Endodermal cell (in vitro differentiated cells): ENCODE data around the gene TPMT. TPM values are rescaled to one million over a fixed set of nuclear protein-coding genes. Genes with fewer than 3 reads are reported as not detected.

Experiments
- DNase-seq: peaks from one replicate; pipeline ENCODE4 v3.0.0-alpha.2; 2017
- H3K27ac ChIP-seq: 2 replicates; pipeline ENCODE4 v1.5.1; 2013; ENCODE audit warnings: mild to moderate bottlenecking, low read depth, low read length, moderate library complexity
- H3K27me3 ChIP-seq: 2 replicates; pipeline ENCODE4 v1.6.1; 2013; ENCODE audit warnings: mild to moderate bottlenecking, low read length, moderate library complexity; ENCODE audit not compliant: insufficient read depth, control insufficient read depth, poor library complexity, severe bottlenecking
- H3K36me3 ChIP-seq: 2 replicates; pipeline ENCODE4 v1.7.0; 2013; ENCODE audit warnings: mild to moderate bottlenecking, low read length, moderate library complexity; ENCODE audit not compliant: control insufficient read depth, insufficient read depth
- H3K4me1 ChIP-seq: one replicate; pipeline ENCODE4 v1.7.0; 2013; ENCODE audit warnings: low read length; ENCODE audit not compliant: control insufficient read depth, insufficient read depth
- H3K4me3 ChIP-seq: 2 replicates; pipeline ENCODE4 v1.5.1; 2013; ENCODE audit warnings: mild to moderate bottlenecking, low read length, moderate library complexity
- H3K9ac ChIP-seq: 2 replicates; pipeline ENCODE4 v1.6.1; 2013; ENCODE audit warnings: mild to moderate bottlenecking, low read length, moderate library complexity; ENCODE audit not compliant: poor library complexity, severe bottlenecking; ENCODE audit errors: extremely low read depth
- H3K9me3 ChIP-seq: 2 replicates; pipeline ENCODE4 v1.6.1; 2013; ENCODE audit warnings: mild to moderate bottlenecking, low read length, moderate library complexity; ENCODE audit not compliant: control insufficient read depth
- H3K27ac Mint-ChIP-seq: 2 replicates; pipeline ENCODE4 v1.8.0; 2020; ENCODE audit warnings: mixed read lengths
- H3K27me3 Mint-ChIP-seq: 2 replicates; pipeline ENCODE4 v1.8.0; 2021; ENCODE audit warnings: mild to moderate bottlenecking, mixed read lengths; ENCODE audit not compliant: insufficient read depth
- H3K36me3 Mint-ChIP-seq: 2 replicates; pipeline ENCODE4 v1.8.0; 2020; ENCODE audit warnings: low read depth, mixed read lengths
- H3K4me1 Mint-ChIP-seq: 2 replicates; pipeline ENCODE4 v1.8.0; 2020; ENCODE audit warnings: mixed read lengths
- H3K4me3 Mint-ChIP-seq: 2 replicates; pipeline ENCODE4 v1.8.0; 2020; ENCODE audit warnings: mild to moderate bottlenecking, moderate library complexity, mixed read lengths
- H3K9me3 Mint-ChIP-seq: 2 replicates; pipeline ENCODE4 v1.8.0; 2020; ENCODE audit warnings: mild to moderate bottlenecking, mixed read lengths
- WGBS, 2 experiments: methylation state at CpG; one replicate each; pipeline versions ENCODE4 v1.1.5 to v1.1.7; 2013; ENCODE audit warnings: missing lambda C conversion rate in 2 of 2, mixed read lengths in 1 of 2; ENCODE audit not compliant: insufficient coverage in 1 of 2, insufficient read length in 1 of 2; 5-methylcytosine and 5-hydroxymethylcytosine counted together
- total RNA-seq, 2 donors: library from RNA; stranded (reverse); fragmentation: NEBNext Ultra II Directional in 1 of 2; extraction: Animal tissue kit (Norgen Biotek cat#: 25700) in 1 of 2; gene quantifications; 2 replicates in 1 of 2; 3 replicates in 1 of 2; pipeline ENCODE4 v1.2.1, GENCODE V29; 2021
- TF ChIP-seq, protein P1 (sequence below): fragments of 200-600 bp; sonication (generic); conservative IDR thresholded peaks from 2 replicates; pipeline ENCODE4 v1.5.0; 2021; ENCODE audit warnings: antibody characterized with exemption, mild to moderate bottlenecking

TPMT gene
- total RNA-seq, 2 donors from 2014 or later, result 14.0 to 15.8 TPM

DNA sequence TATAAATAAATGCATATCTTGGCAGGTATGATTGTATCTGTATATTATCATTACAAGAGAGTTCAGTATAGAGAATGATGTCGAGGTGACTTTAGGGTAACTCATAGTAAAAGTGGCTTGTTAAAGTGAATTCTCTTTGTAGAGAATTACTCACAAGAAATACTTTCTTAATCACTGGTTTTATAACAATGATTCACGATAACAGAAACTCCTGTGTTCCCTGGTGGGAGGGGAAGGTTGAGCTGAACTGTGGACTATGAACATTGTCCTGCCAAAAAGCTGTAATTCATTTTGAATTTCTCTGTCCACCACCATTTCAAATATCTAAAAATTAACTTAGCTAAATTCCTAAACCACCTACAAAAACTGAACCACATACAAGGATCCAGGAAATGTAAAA is 7.7 kb downstream of the TPMT start:
- peaks cover 6% of the 10 kb centered on the region for H3K4me1 Mint-ChIP-seq
- no peaks in the 10 kb centered on the region for H3K27me3 Mint-ChIP-seq
- Histone ChIP-seq H3K27me3 (no peaks in the 10 kb centered on the region), H3K36me3 (peaks cover 36% of the 10 kb centered on the region), H3K4me1 (no peaks in the 10 kb centered on the region), H3K27ac (no peak overlapping the region), H3K9ac (no peak overlapping the region), H3K9me3 (no peaks in the 10 kb centered on the region), H3K4me3 (no peak overlapping the region)
- H3K27ac Mint-ChIP-seq, result no peak overlapping the region
- TF ChIP-seq, protein P1, sequence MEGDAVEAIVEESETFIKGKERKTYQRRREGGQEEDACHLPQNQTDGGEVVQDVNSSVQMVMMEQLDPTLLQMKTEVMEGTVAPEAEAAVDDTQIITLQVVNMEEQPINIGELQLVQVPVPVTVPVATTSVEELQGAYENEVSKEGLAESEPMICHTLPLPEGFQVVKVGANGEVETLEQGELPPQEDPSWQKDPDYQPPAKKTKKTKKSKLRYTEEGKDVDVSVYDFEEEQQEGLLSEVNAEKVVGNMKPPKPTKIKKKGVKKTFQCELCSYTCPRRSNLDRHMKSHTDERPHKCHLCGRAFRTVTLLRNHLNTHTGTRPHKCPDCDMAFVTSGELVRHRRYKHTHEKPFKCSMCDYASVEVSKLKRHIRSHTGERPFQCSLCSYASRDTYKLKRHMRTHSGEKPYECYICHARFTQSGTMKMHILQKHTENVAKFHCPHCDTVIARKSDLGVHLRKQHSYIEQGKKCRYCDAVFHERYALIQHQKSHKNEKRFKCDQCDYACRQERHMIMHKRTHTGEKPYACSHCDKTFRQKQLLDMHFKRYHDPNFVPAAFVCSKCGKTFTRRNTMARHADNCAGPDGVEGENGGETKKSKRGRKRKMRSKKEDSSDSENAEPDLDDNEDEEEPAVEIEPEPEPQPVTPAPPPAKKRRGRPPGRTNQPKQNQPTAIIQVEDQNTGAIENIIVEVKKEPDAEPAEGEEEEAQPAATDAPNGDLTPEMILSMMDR, result no peak
- no peaks in the 10 kb centered on the region for H3K9me3 Mint-ChIP-seq
- H3K36me3 Mint-ChIP-seq, result peaks cover 39% of the 10 kb centered on the region
- no peak for DNase-seq
- H3K4me3 Mint-ChIP-seq, result no peak overlapping the region
- WGBS, 2 experiments, result 95% methylated on average over 2 of the region's 2 CpGs; no CpG with 5 or more reads in 1 of the 2 experiments

DNA sequence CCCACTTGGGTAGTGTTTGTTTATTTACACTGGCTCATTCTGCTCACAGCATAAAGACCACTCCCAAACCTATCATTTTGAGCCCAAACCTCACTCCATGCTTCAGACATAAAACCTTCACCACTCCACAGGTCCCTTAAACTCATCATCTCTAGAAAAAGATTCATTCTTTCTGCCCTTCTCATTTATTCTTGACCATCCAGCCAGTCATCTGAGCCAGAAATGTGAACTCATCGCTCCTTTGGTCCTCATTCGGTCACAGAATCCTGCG is 12.4 kb downstream of the TPMT start:
- no peak overlapping the region for H3K4me3 Mint-ChIP-seq
- no peaks in the 10 kb centered on the region for H3K9me3 Mint-ChIP-seq
- H3K36me3 ChIP-seq, result peaks cover 59% of the 10 kb centered on the region
- H3K4me3 ChIP-seq, result no peak overlapping the region
- peaks cover 60% of the 10 kb centered on the region for H3K36me3 Mint-ChIP-seq
- no peaks in the 10 kb centered on the region for H3K27me3 Mint-ChIP-seq
- H3K9ac ChIP-seq, result no peak overlapping the region
- TF ChIP-seq, protein P1, result no peak
- DNase-seq, result no peak
- H3K27me3 ChIP-seq, result no peaks in the 10 kb centered on the region
- H3K4me1 Mint-ChIP-seq, result peaks cover 7% of the 10 kb centered on the region
- no peaks in the 10 kb centered on the region for H3K4me1 ChIP-seq
- WGBS, 2 experiments, result 93 to 95% methylated on average over 3 of the region's 3 CpGs
- no peaks in the 10 kb centered on the region for H3K9me3 ChIP-seq
- no peak overlapping the region for H3K27ac ChIP-seq
- H3K27ac Mint-ChIP-seq, result no peak overlapping the region

DNA sequence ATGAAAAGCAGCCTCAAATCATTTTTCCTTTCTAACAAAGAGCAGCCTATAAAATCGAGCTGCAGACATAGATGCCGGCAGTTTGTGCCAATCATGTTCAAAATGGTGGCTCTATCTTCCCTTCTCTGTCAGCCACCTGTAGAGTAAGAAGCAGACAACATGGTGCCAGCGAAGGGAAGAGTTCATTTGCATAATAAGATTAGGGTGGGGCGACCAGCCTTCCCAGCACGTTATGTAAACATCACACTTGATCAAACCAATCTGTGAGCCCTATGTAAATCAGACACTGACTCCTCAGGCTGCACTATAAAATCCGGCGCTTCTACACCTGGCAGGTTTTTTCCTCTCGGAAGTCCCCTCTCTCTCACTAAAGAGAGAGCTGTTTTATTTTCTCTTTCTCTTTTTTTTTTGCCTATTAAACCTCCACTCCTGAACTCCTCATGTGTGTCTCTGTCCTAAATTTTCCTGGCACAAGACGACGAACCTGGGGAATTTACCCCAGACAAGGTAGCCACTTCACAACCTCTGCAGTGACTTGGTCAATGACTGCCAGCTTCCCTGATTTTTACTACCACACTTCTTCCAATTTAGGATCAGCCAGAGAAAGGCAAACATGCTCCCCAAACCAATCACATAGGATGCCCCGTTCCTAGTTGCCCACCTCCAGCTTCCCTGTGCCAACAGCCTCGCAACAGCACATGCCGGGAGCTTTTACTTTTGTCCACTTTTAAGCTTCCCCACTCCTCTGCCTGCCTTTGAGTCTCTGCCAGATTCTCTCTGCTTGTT is 12.9 kb downstream of the TPMT start:
- Histone ChIP-seq H3K4me3 (no peak overlapping the region), H3K9ac (no peak overlapping the region), H3K27me3 (no peaks in the 10 kb centered on the region), H3K9me3 (no peaks in the 10 kb centered on the region), H3K36me3 (peaks cover 60% of the 10 kb centered on the region), H3K27ac (no peak overlapping the region), H3K4me1 (no peaks in the 10 kb centered on the region)
- no peak overlapping the region for H3K27ac Mint-ChIP-seq
- no peaks in the 10 kb centered on the region for H3K27me3 Mint-ChIP-seq
- peaks cover 7% of the 10 kb centered on the region for H3K4me1 Mint-ChIP-seq
- H3K9me3 Mint-ChIP-seq, result no peaks in the 10 kb centered on the region
- H3K36me3 Mint-ChIP-seq, result peaks cover 58% of the 10 kb centered on the region
- 71 to 88% methylated on average over 12 to 13 of the region's 13 CpGs for WGBS, 2 experiments
- no peak overlapping the region for H3K4me3 Mint-ChIP-seq
- TF ChIP-seq, protein P1, result no peak
- peak; percentile 71 for DNase-seq
